Stimulated activated CD4-positive, alpha-beta T cell treated with anti-CD3 and anti-CD28 coated beads, TNF-alpha, amount 100 ng/mL, for 4 hours (primary cell): ENCODE data around the gene RABEP2.
"Not testable (repeated sequence)": the region's sequence is repeated elsewhere in the genome, so short reads cannot be mapped to it uniquely, and the experiment has no call there.

Experiments used
- DNase-seq, 3 experiments: peaks; one replicate each; pipeline ENCODE4 v3.0.0-alpha.2; 2020; ENCODE audit warnings: low read depth in 3 of 3

Gene RABEP2

GRCh38 chr16:28924762-28925385 lies at the start of gene RABEP2:
Gene RABEP2 (minus strand): TSS chr16:28925238. CDS start chr16:28925163, 75 bp downstream.
- peak; percentile 88 to 98 (median 88) for DNase-seq

- DNase-seq = peak; percentile 82 to 87 (median 83)
These were observed 49.6 kb upstream of the RABEP2 start, which contains the start of gene SPNS1 for GRCh38 chr16:28974437-28975157. Gene SPNS1 (plus strand): TSS chr16:28974778. CDS start chr16:28975152, 374 bp downstream.

- DNase-seq = no peak
These were observed 49.0 kb upstream of the RABEP2 start for GRCh38 chr16:28974007-28974436.

- not testable (repeated sequence) for DNase-seq
These were observed 44.7 kb upstream of the RABEP2 start for GRCh38 chr16:28969696-28970095.

GRCh38 chr16:28967156-28967555 lies 42.1 kb upstream of the RABEP2 start:
- no peak for DNase-seq

- DNase-seq = no peak
These were observed 39.5 kb upstream of the RABEP2 start for GRCh38 chr16:28964496-28964895.

- no peak for DNase-seq
These were observed 39.0 kb upstream of the RABEP2 start for GRCh38 chr16:28964072-28964471.

GRCh38 chr16:28958836-28959235 lies 33.8 kb upstream of the RABEP2 start:
- no peak for DNase-seq

- no peak for DNase-seq
These were observed 33.2 kb upstream of the RABEP2 start for GRCh38 chr16:28958216-28958615.

GRCh38 chr16:28951410-28951943 lies 26.4 kb upstream of the RABEP2 start:
- no peak for DNase-seq

GRCh38 chr16:28950648-28951409 lies 25.8 kb upstream of the RABEP2 start, which contains the start of gene NFATC2IP:
Gene NFATC2IP (plus strand): TSS chr16:28950937. CDS start chr16:28951012, 75 bp downstream.
- peak; percentile 99 to 100 (median 99) for DNase-seq

- DNase-seq = no peak
These were observed 21.6 kb upstream of the RABEP2 start for GRCh38 chr16:28946681-28947080.

GRCh38 chr16:28943281-28943680 lies 18.2 kb upstream of the RABEP2 start:
- no peak for DNase-seq

GRCh38 chr16:28939825-28940224 lies 14.8 kb upstream of the RABEP2 start:
- not testable (repeated sequence) for DNase-seq

- no peak for DNase-seq
These were observed 13.7 kb upstream of the RABEP2 start for GRCh38 chr16:28938721-28939120.

GRCh38 chr16:28937222-28937876 lies 12.3 kb upstream of the RABEP2 start:
- no peak for DNase-seq

- no peak for DNase-seq
These were observed 11.7 kb upstream of the RABEP2 start for GRCh38 chr16:28936784-28937155.

GRCh38 chr16:28935924-28936783 lies 11.1 kb upstream of the RABEP2 start:
- peak; percentile 72 to 78 (median 73) for DNase-seq

- no peak for DNase-seq
These were observed 10.3 kb upstream of the RABEP2 start for GRCh38 chr16:28935346-28935745.

- no peak for DNase-seq
These were observed 8.1 kb upstream of the RABEP2 start for GRCh38 chr16:28933171-28933570.
